Mesendoderm (in vitro differentiated cells): ENCODE measurements around the gene KLHL22.
"Not testable (repeated sequence)": the region's sequence is repeated elsewhere in the genome, so short reads cannot be mapped to it uniquely, and the experiment has no call there.

Experiments
- DNase-seq: peaks from one replicate; pipeline ENCODE4 v3.0.0; 2013
- H2AK5ac ChIP-seq: 2 replicates; pipeline ENCODE4 v1.6.1; 2013; ENCODE audit warnings: low read length, inconsistent platforms
- H2BK120ac ChIP-seq: 2 replicates; pipeline ENCODE4 v1.6.1; 2013; ENCODE audit warnings: low read depth, mild to moderate bottlenecking, low read length, moderate library complexity, mixed read lengths
- H2BK15ac ChIP-seq: replicated peaks from 2 replicates; pipeline ENCODE4 v1.6.1; 2013; ENCODE audit warnings: low read depth, mild to moderate bottlenecking, moderate library complexity
- H2BK5ac ChIP-seq: 2 replicates; pipeline ENCODE4 v1.6.1; 2013; ENCODE audit warnings: low read length, inconsistent platforms
- H3K18ac ChIP-seq: 2 replicates; pipeline ENCODE4 v1.6.1; 2013; ENCODE audit warnings: mild to moderate bottlenecking, low read length, mixed read lengths
- H3K23ac ChIP-seq: one replicate; pipeline ENCODE4 v1.6.1; 2013; ENCODE audit warnings: low read length
- H3K27ac ChIP-seq: 2 replicates; pipeline ENCODE4 v1.5.1; 2013; ENCODE audit warnings: low read depth, mild to moderate bottlenecking, inconsistent platforms, low read length, moderate library complexity
- H3K27me3 ChIP-seq: 2 replicates; pipeline ENCODE4 v1.6.1; 2013; ENCODE audit warnings: low read length, control low read depth, mild to moderate bottlenecking, inconsistent platforms; ENCODE audit not compliant: insufficient read depth, poor library complexity
- H3K36me3 ChIP-seq: 2 replicates; pipeline ENCODE4 v1.6.1; 2013; ENCODE audit warnings: low read length, inconsistent platforms; ENCODE audit not compliant: control insufficient read depth, insufficient read depth
- H3K4ac ChIP-seq: one replicate; pipeline ENCODE4 v1.6.1; 2013; ENCODE audit warnings: low read depth, mild to moderate bottlenecking, low read length, moderate library complexity
- H3K4me1 ChIP-seq: 2 replicates; pipeline ENCODE4 v1.6.1; 2013; ENCODE audit warnings: low read depth, low read length, inconsistent platforms; ENCODE audit not compliant: control insufficient read depth
- H3K4me2 ChIP-seq: 2 replicates; pipeline ENCODE4 v1.6.1; 2013; ENCODE audit warnings: low read length
- H3K4me3 ChIP-seq: 2 replicates; pipeline ENCODE4 v1.5.1; 2013; ENCODE audit warnings: mild to moderate bottlenecking, low read length
- H3K56ac ChIP-seq: one replicate; pipeline ENCODE4 v1.6.1; 2013; ENCODE audit warnings: low read length
- H3K79me1 ChIP-seq: 2 replicates; pipeline ENCODE4 v1.6.1; 2013; ENCODE audit warnings: low read length, inconsistent platforms
- H3K79me2 ChIP-seq: 2 replicates; pipeline ENCODE4 v1.6.1; 2013; ENCODE audit warnings: mild to moderate bottlenecking, low read length; ENCODE audit not compliant: control insufficient read depth, insufficient read depth
- H3K9ac ChIP-seq: 2 replicates; pipeline ENCODE4 v1.6.1; 2013; ENCODE audit warnings: low read length, inconsistent platforms
- H4K5ac ChIP-seq: one replicate; pipeline ENCODE4 v1.6.1; 2013; ENCODE audit warnings: low read length
- H4K8ac ChIP-seq: one replicate; pipeline ENCODE4 v1.6.1; 2013; ENCODE audit warnings: low read depth, mild to moderate bottlenecking, control low read depth, low read length, moderate library complexity
- WGBS: extraction: QIAGEN DNeasy Blood & Tissue Kit; methylation state at CpG from one replicate; pipeline ENCODE4 v1.1.7; 2013; ENCODE audit warnings: low lambda C conversion rate, missing lambda C conversion rate; ENCODE audit not compliant: insufficient coverage; ENCODE audit errors: extremely low coverage; 5-methylcytosine and 5-hydroxymethylcytosine counted together

Gene KLHL22

DNA sequence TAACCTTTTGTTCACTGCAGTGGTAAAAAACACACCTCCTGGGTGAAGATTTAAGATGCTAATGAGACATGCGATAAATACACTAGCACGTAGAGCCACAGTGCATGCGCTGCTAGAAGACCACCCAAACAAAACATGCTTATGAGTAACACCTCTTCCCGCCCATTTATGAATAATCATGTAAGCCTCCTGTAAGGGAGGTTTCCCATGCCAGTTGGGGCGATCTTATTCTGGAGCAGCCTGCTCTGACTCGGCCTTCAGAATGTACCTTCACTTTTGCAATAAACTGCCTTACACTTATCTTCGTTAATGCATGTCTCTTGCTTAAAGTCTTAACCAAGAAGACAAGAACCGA lies 39.9 kb downstream of the KLHL22 start:
- no peak for DNase-seq

DNA sequence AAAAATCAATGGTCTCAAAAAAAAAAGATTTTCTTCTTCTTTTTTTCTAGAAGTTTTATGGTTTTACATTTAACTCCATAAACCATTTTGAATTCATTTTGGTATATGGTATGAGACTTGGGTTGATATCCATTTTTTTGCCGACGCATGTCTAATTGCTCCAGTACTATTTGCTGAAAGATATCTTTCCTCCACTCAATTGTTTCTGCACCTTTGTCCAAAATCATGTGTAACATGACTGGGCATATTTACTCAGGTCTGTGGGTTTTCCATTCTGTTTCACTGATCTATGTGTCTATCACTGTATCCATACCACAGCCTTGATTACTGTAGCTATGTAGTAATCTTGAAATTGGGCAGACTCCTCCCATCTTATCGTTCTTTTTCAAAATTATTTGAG lies 42.4 kb downstream of the KLHL22 start:
- WGBS: no CpG with 5 or more reads among the region's 3 CpGs
- DNase-seq: no peak
- H2AK5ac ChIP-seq: no peak overlapping the region

More for the DNA sequence above, 39.9 kb downstream of the KLHL22 start:
- H3K4me1 ChIP-seq: peaks cover 2% of the 10 kb centered on the region
- H3K27ac ChIP-seq: no peak overlapping the region
- H3K23ac ChIP-seq: no peak overlapping the region
- no peaks in the 10 kb centered on the region for H3K27me3 ChIP-seq
- no peak overlapping the region for H3K4ac ChIP-seq
- no peak overlapping the region for H3K18ac ChIP-seq
- H3K36me3 ChIP-seq: no peaks in the 10 kb centered on the region
- no peaks in the 10 kb centered on the region for H3K79me1 ChIP-seq
- no peak overlapping the region for H4K8ac ChIP-seq
- no peak overlapping the region for H2AK5ac ChIP-seq
- H4K5ac ChIP-seq: no peak overlapping the region
- H3K56ac ChIP-seq: no peak overlapping the region
- no peaks in the 10 kb centered on the region for H3K79me2 ChIP-seq
- no peak overlapping the region for H2BK15ac ChIP-seq
- H3K4me3 ChIP-seq: no peak overlapping the region
- no peak overlapping the region for H2BK120ac ChIP-seq
- H3K4me2 ChIP-seq: no peak overlapping the region
- no peak overlapping the region for H3K9ac ChIP-seq
- WGBS: no CpG with 5 or more reads among the region's 8 CpGs
- H2BK5ac ChIP-seq: no peak overlapping the region

DNA sequence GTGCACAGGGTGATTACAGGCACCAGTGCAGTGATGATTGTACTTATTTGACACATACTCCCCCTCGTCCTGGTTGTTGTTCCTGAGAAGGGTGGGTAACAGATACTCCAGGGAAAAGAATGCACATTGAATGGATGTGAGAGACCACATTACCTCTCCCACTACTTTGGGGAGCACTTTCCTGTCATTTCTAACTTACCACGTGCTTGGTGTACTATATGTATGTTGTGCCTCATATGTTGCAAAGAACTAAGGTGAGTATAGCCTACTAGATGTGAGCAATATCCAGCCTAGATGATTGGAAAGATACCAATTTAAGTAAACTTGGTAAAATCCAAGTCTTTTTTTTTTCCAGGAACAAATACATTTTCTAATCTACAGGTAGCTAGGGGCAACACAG lies 43.7 kb downstream of the KLHL22 start:
- no peak overlapping the region for H3K4ac ChIP-seq
- H2BK5ac ChIP-seq: no peak overlapping the region
- no peaks in the 10 kb centered on the region for H3K27me3 ChIP-seq
- no peak overlapping the region for H2BK120ac ChIP-seq
- H3K56ac ChIP-seq: no peak overlapping the region
- peaks cover 2% of the 10 kb centered on the region for H3K4me1 ChIP-seq
- no peaks in the 10 kb centered on the region for H3K36me3 ChIP-seq
- DNase-seq: no peak
- H3K79me2 ChIP-seq: no peaks in the 10 kb centered on the region
- no peak overlapping the region for H3K4me2 ChIP-seq
- H3K4me3 ChIP-seq: no peak overlapping the region
- H3K23ac ChIP-seq: no peak overlapping the region
- no peak overlapping the region for H2AK5ac ChIP-seq
- H3K79me1 ChIP-seq: no peaks in the 10 kb centered on the region
- H4K5ac ChIP-seq: no peak overlapping the region
- H3K18ac ChIP-seq: no peak overlapping the region
- no peak overlapping the region for H4K8ac ChIP-seq
- no CpG with 5 or more reads among the region's 2 CpGs for WGBS
- H3K9ac ChIP-seq: no peak overlapping the region
- no peak overlapping the region for H3K27ac ChIP-seq
- H2BK15ac ChIP-seq: no peak overlapping the region

More for the DNA sequence above, 42.4 kb downstream of the KLHL22 start:
- no peaks in the 10 kb centered on the region for H3K79me2 ChIP-seq
- H3K4me2 ChIP-seq: no peak overlapping the region
- H2BK15ac ChIP-seq: no peak overlapping the region
- H2BK5ac ChIP-seq: no peak overlapping the region
- H3K18ac ChIP-seq: no peak overlapping the region
- no peak overlapping the region for H2BK120ac ChIP-seq
- H3K23ac ChIP-seq: no peak overlapping the region
- no peak overlapping the region for H3K4ac ChIP-seq
- no peak overlapping the region for H4K5ac ChIP-seq
- no peak overlapping the region for H4K8ac ChIP-seq
- H3K56ac ChIP-seq: no peak overlapping the region
- H3K4me3 ChIP-seq: no peak overlapping the region
- no peaks in the 10 kb centered on the region for H3K27me3 ChIP-seq
- peaks cover 2% of the 10 kb centered on the region for H3K4me1 ChIP-seq
- no peak overlapping the region for H3K27ac ChIP-seq
- H3K79me1 ChIP-seq: no peaks in the 10 kb centered on the region
- no peak overlapping the region for H3K9ac ChIP-seq
- H3K36me3 ChIP-seq: no peaks in the 10 kb centered on the region

DNA sequence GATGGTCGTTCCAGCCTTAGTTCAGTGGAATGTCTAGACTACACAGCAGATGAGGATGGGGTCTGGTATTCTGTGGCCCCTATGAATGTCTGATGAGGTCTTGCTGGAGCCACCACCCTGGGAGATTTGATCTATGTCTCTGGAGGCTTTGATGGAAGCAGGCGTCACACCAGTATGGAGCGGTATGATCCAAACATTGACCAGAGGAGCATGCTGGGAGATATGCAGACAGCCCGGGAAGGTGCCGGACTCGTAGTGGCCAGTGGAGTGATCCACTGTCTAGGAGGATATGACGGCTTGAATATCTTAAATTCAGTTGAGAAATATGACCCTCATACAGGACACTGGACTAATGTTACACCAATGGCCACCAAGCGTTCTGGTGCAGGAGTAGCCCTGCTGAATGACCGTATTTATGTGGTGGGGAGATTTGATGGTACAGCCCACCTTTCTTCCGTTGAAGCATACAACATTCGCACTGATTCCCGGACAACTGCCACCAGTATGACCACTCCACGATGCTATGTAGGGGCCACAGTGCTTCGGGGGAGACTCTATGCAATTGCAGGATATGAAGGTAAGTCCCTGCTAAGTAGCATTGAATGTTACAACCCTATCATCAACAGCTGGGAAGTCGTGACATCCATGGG lies 44.3 kb downstream of the KLHL22 start:
- not testable (repeated sequence) for H3K23ac ChIP-seq, H3K9ac ChIP-seq, H3K4me3 ChIP-seq, H3K79me2 ChIP-seq, H3K79me1 ChIP-seq, H3K4ac ChIP-seq, H3K4me1 ChIP-seq, DNase-seq, H3K36me3 ChIP-seq, H2BK15ac ChIP-seq, H3K4me2 ChIP-seq, H3K27ac ChIP-seq, H2BK120ac ChIP-seq, H3K27me3 ChIP-seq, H4K5ac ChIP-seq, H2BK5ac ChIP-seq, H3K56ac ChIP-seq, H3K18ac ChIP-seq, H4K8ac ChIP-seq, H2AK5ac ChIP-seq
- no CpG with 5 or more reads among the region's 15 CpGs for WGBS

DNA sequence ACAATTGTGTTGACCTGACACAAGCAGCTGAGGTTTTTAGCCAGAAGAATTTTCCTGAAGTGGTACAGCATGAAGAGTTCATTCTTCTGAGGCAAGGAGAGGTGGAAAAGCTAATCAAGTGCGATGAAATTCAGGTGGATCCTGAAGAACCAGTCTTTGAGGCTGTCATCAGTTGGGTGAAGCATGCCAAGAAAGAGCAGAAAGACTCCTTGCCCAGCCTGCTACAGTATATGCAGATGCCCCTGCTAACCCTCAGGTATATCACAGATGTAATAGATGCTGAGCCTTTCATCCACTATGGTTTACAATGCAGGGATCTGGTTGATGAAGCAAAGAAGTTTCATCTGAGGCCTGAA lies 45.1 kb downstream of the KLHL22 start:
- Histone ChIP-seq H2AK5ac (no peak overlapping the region), H3K27ac (no peak overlapping the region), H3K56ac (no peak overlapping the region), H3K18ac (no peak overlapping the region), H3K23ac (no peak overlapping the region), H2BK5ac (no peak overlapping the region), H3K4me3 (no peak overlapping the region), H3K79me1 (no peaks in the 10 kb centered on the region), H4K5ac (no peak overlapping the region), H3K27me3 (no peaks in the 10 kb centered on the region), H3K4me1 (no peaks in the 10 kb centered on the region), H3K4ac (no peak overlapping the region), H3K9ac (no peak overlapping the region), H2BK120ac (no peak overlapping the region), H3K4me2 (no peak overlapping the region), H3K36me3 (no peaks in the 10 kb centered on the region), H2BK15ac (no peak overlapping the region), H4K8ac (no peak overlapping the region), H3K79me2 (no peaks in the 10 kb centered on the region)
- no CpG with 5 or more reads among the region's 1 CpG for WGBS
- DNase-seq: no peak

DNA sequence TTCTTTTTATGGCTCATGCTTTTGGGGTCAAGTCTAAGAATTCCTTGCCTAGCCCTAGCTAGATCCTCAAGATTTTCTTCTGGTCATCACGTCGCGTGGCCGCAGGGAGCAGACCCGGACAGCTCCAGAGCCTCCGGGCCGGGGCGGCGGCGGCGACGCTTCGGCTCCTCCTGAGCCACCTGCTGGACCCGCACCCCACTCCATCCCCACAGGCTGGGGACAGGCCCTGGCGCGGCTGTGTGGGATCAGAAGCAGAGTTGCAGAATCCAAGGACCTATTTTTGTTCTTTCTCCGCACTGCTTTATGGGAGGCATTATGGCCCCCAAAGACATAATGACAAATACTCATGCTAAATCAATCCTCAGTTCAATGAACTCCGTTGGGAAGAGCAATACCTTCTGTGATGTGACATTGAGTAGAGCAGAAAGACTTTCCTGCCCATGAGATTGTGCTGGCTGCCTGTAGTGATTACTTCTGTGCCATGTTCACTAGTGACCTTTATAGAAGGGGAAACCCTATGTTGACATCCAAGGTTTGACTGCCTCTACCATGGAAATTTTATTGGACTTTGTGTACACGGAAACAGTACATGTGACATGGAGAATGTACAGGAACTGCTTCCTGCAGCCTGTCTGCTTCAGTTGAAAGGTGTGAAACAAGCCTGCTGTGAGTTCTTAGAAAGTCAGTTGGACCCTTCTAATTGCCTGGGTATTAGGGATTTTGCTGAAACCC lies 45.6 kb downstream of the KLHL22 start:
- no peak overlapping the region for H2BK15ac ChIP-seq
- no peak overlapping the region for H3K4me3 ChIP-seq
- H4K5ac ChIP-seq: no peak overlapping the region
- no peaks in the 10 kb centered on the region for H3K36me3 ChIP-seq
- no peak overlapping the region for H3K4ac ChIP-seq
- no peak overlapping the region for H3K9ac ChIP-seq
- no peak for DNase-seq
- no peak overlapping the region for H4K8ac ChIP-seq
- H3K4me2 ChIP-seq: no peak overlapping the region
- no peak overlapping the region for H3K18ac ChIP-seq
- no peaks in the 10 kb centered on the region for H3K27me3 ChIP-seq
- no peak overlapping the region for H3K23ac ChIP-seq
- H3K56ac ChIP-seq: no peak overlapping the region
- no peaks in the 10 kb centered on the region for H3K79me2 ChIP-seq
- no peaks in the 10 kb centered on the region for H3K4me1 ChIP-seq
- H2BK5ac ChIP-seq: no peak overlapping the region
- no peak overlapping the region for H2AK5ac ChIP-seq
- H3K79me1 ChIP-seq: no peaks in the 10 kb centered on the region
- no peak overlapping the region for H3K27ac ChIP-seq
- no CpG with 5 or more reads among the region's 19 CpGs for WGBS
- H2BK120ac ChIP-seq: no peak overlapping the region
